HepG2 (cell line): ENCODE results near the gene YAP1. TPM values are rescaled to one million over a fixed set of nuclear protein-coding genes. Genes with fewer than 3 reads are reported as not detected.
A peak's percentile ranks its signal among the peaks of the same experiment; 100 is the strongest.

Experiments
- ATF7-NPFF ChIP-seq: sonication (generic); formaldehyde crosslinking; IDR thresholded peaks from 2 replicates; pipeline ENCODE4 v1.8.1; 2023; ENCODE audit warnings: mild to moderate bottlenecking, low read depth, missing genetic modification reagents, moderate library complexity
- CHD2 ChIP-seq: IDR thresholded peaks from 2 replicates; pipeline ENCODE4 v1.6.1; 2011; ENCODE audit warnings: low read depth, low read length, improper control_type of control experiment
- CREB1 ChIP-seq, 2 experiments: fragments of 450-650 bp in 1 of 2; IDR thresholded peaks; 2 replicates each; pipeline ENCODE4 v1.6.1; 2016 to 2017; ENCODE audit warnings: control low read depth in 1 of 2, mild to moderate bottlenecking in 1 of 2, missing compliant biosample characterization in 1 of 2, missing genetic modification characterization in 1 of 2
- GZF1 ChIP-seq: sonication (generic); formaldehyde crosslinking; IDR thresholded peaks from 2 replicates; pipeline ENCODE4 v1.5.1; 2020; ENCODE audit warnings: mild to moderate bottlenecking, missing genetic modification reagents
- HMGA1 ChIP-seq: sonication (generic); formaldehyde crosslinking; conservative IDR thresholded peaks from 2 replicates; pipeline ENCODE4 v1.4.0; 2020; ENCODE audit warnings: missing genetic modification reagents
- MATR3 ChIP-seq: sonication (generic); formaldehyde crosslinking; IDR thresholded peaks from 2 replicates; pipeline ENCODE4 v1.4.0; 2020; ENCODE audit warnings: missing genetic modification reagents
- MXI1 ChIP-seq: IDR thresholded peaks from 3 replicates; pipeline ENCODE4 v1.6.1; 2012; ENCODE audit warnings: low read depth, low read length, inconsistent platforms, borderline replicate concordance
- NCOA5 ChIP-seq: sonication (generic); formaldehyde crosslinking; IDR thresholded peaks from 2 replicates; pipeline ENCODE4 v1.4.0; 2020; ENCODE audit warnings: missing genetic modification reagents
- RBM22 ChIP-seq: fragments of 200-400 bp; formaldehyde crosslinking; optimal IDR thresholded peaks from 2 replicates; pipeline ENCODE3; 2017; ENCODE audit warnings: mild to moderate bottlenecking, low read length, moderate library complexity
- RFX3 ChIP-seq: IDR thresholded peaks from 2 replicates; pipeline ENCODE4 v1.6.1; 2016; ENCODE audit warnings: missing biosample characterization, missing genetic modification reagents
- SIN3A ChIP-seq: IDR thresholded peaks from 2 replicates; pipeline ENCODE4 v1.6.1; 2011; ENCODE audit warnings: low read depth, mild to moderate bottlenecking, control low read depth, low read length, borderline replicate concordance
- YEATS2 ChIP-seq: sonication (generic); formaldehyde crosslinking; IDR thresholded peaks from 2 replicates; pipeline ENCODE4 v1.4.0; 2020; ENCODE audit warnings: missing genetic modification reagents, borderline replicate concordance
- ZFP90 ChIP-seq: sonication (generic); formaldehyde crosslinking; IDR thresholded peaks from 2 replicates; pipeline ENCODE4 v1.8.0; 2022; ENCODE audit warnings: missing genetic modification reagents, mild to moderate bottlenecking, inconsistent platforms, borderline replicate concordance
- ZKSCAN1 ChIP-seq: fragments of 150-350 bp; IDR thresholded peaks from 2 replicates; pipeline ENCODE4 v1.6.1; 2014; ENCODE audit warnings: low read length
- ZMYM4 ChIP-seq: sonication (generic); formaldehyde crosslinking; IDR thresholded peaks from 2 replicates; pipeline ENCODE4 v1.8.1; 2023; ENCODE audit warnings: mild to moderate bottlenecking, missing genetic modification reagents
- ZNF234 ChIP-seq: sonication (generic); formaldehyde crosslinking; conservative IDR thresholded peaks from 2 replicates; pipeline ENCODE4 v1.5.1; 2020; ENCODE audit warnings: mild to moderate bottlenecking, missing genetic modification reagents
- ZNF263 ChIP-seq: sonication (generic); formaldehyde crosslinking; IDR thresholded peaks from 2 replicates; pipeline ENCODE4 v1.4.0; 2020; ENCODE audit warnings: missing genetic modification reagents
- ZNF33B ChIP-seq: sonication (generic); formaldehyde crosslinking; IDR thresholded peaks from 2 replicates; pipeline ENCODE4 v1.5.1; 2020; ENCODE audit warnings: mild to moderate bottlenecking, missing genetic modification reagents
- ZNF430 ChIP-seq: sonication (generic); formaldehyde crosslinking; IDR thresholded peaks from 2 replicates; pipeline ENCODE4 v1.9.0; 2021; ENCODE audit warnings: mild to moderate bottlenecking, missing genetic modification reagents
- ZNF629 ChIP-seq: sonication (generic); formaldehyde crosslinking; conservative IDR thresholded peaks from 2 replicates; pipeline ENCODE4 v1.5.0; 2020; ENCODE audit warnings: missing genetic modification reagents
- ZNF644 ChIP-seq: IDR thresholded peaks from 2 replicates; pipeline ENCODE4 v1.6.1; 2016; ENCODE audit warnings: low read depth
- ZNF720 ChIP-seq: sonication (generic); formaldehyde crosslinking; IDR thresholded peaks from 2 replicates; pipeline ENCODE4 v1.4.0; 2020; ENCODE audit warnings: missing genetic modification reagents
- polyA plus RNA-seq, 8 experiments: library from polyadenylated mRNA; depleted of rRNA in 3 of 8; stranded (reverse) in 7 of 8; unstranded in 1 of 8; fragments of >200 nt; fragmentation: Illumina TruSeq in 4 of 8; extraction: Trizol in 4 of 8; gene quantifications; 2 replicates each; pipeline versions ENCODE4 v1.2.1 to v1.2.3, GENCODE V29; 2011 to 2016; ENCODE audit warnings: low read depth in 4 of 8, missing spikeins in 1 of 8, mixed read lengths in 1 of 8; ENCODE audit not compliant: insufficient read depth in 1 of 8
- total RNA-seq, 5 experiments: library from RNA; depleted of rRNA; stranded (reverse); fragments of >200 nt; fragmentation: Illumina TruSeq; extraction: Trizol; gene quantifications; 2 replicates each; pipeline ENCODE4 v1.2.3, GENCODE V29; 2016; ENCODE audit warnings: low read depth in 1 of 5
- TF ChIP-seq, protein P1 (sequence below): IDR thresholded peaks from 2 replicates; pipeline ENCODE4 v1.6.1; 2016; ENCODE audit warnings: mild to moderate bottlenecking, missing biosample characterization, missing genetic modification reagents
- TF ChIP-seq, protein P2 (sequence below): sonication (generic); formaldehyde crosslinking; conservative IDR thresholded peaks from 2 replicates; pipeline ENCODE4 v1.4.0; 2020; ENCODE audit warnings: mild to moderate bottlenecking, missing genetic modification reagents, moderate library complexity
- TF ChIP-seq, protein P3 (sequence below): sonication (generic); formaldehyde crosslinking; IDR thresholded peaks from 2 replicates; pipeline ENCODE4 v1.8.1; 2023; ENCODE audit warnings: mild to moderate bottlenecking, missing genetic modification reagents
- TF ChIP-seq, protein P4 (sequence below): IDR thresholded peaks from 2 replicates; pipeline ENCODE4 v1.6.1; 2016; ENCODE audit warnings: low read depth, control low read depth

The YAP1 gene
- total and polyA plus RNA-seq, 2 of the 13 experiments (the other 11 are each of a cell fraction or from before 2014, with no cell fraction given) = 59.5 to 91.0 TPM

DNA sequence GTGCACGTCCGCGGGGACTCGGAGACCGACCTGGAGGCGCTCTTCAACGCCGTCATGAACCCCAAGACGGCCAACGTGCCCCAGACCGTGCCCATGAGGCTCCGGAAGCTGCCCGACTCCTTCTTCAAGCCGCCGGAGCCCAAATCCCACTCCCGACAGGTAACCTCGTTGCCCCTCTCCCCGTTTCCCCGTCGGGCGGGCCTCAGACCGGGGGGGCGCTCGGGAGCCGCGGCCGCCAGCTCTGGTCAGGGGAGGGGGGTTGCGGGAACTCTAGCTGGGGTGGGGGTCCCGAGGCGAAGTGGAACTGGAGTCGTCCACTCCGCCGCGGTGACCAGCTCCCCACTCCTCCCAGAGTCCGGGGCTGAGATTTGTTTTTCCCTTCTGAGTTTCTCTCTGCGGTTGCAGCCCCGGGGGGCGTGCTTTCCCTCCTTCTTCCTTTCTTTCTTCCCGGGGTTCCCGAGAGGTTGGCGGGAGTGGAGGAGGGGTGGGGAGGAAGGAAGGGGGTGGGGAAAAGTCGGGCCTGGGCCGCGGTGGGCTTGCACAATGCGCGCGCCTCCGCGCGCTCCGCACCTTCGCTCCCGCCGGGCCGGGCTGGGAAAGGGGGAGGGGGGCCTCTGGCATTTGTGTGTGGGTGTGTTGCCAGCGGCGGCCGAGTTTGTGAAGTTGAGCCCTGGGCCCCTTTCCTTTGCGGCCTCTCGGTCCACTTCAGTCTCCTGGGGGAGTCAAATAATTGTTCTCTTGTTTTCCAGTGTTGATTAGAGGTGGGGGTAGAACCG is 952 bp downstream of the YAP1 start (continued):
- TF ChIP-seq ZNF234 (CRISPR knock-in tag) (no peak), ATF7-NPFF (CRISPR knock-in tag) (no peak), HMGA1 (CRISPR knock-in tag) (no peak), YEATS2 (CRISPR knock-in tag) (0 out of 2 replicates have a peak, but pooled peaks have one; percentile 8), MXI1 (no peak; the same call in 2 of the 3 replicates), ZNF263 (peak; percentile 63), CREB1 (IDR thresholded peaks at IDR 0.05) (no peak), CREB1 (CRISPR knock-in tag; IDR thresholded peaks at IDR 0.05) (no peak), SIN3A (peak; percentile 15; the same call in 1 of the 2 replicates), RFX3 (CRISPR knock-in tag) (no peak), ZKSCAN1 (no peak), RBM22 (peak; percentile 48), ZNF430 (CRISPR knock-in tag) (peak; percentile 47; the same call in 1 of the 2 replicates), NCOA5 (CRISPR knock-in tag) (no peak), ZNF720 (CRISPR knock-in tag) (no peak), MATR3 (CRISPR knock-in tag) (no peak), ZNF644 (no peak), ZFP90 (CRISPR knock-in tag) (no peak), ZNF33B (no peak), CHD2 (0 out of 2 replicates have a peak, but pooled peaks have one; percentile 65), ZMYM4 (CRISPR knock-in tag) (peak; percentile 40), ZNF629 (CRISPR knock-in tag) (no peak), GZF1 (CRISPR knock-in tag) (no peak)
- TF ChIP-seq, protein P1, sequence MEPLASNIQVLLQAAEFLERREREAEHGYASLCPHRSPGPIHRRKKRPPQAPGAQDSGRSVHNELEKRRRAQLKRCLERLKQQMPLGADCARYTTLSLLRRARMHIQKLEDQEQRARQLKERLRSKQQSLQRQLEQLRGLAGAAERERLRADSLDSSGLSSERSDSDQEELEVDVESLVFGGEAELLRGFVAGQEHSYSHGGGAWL (CRISPR knock-in tag) = no peak
- TF ChIP-seq, protein P2, sequence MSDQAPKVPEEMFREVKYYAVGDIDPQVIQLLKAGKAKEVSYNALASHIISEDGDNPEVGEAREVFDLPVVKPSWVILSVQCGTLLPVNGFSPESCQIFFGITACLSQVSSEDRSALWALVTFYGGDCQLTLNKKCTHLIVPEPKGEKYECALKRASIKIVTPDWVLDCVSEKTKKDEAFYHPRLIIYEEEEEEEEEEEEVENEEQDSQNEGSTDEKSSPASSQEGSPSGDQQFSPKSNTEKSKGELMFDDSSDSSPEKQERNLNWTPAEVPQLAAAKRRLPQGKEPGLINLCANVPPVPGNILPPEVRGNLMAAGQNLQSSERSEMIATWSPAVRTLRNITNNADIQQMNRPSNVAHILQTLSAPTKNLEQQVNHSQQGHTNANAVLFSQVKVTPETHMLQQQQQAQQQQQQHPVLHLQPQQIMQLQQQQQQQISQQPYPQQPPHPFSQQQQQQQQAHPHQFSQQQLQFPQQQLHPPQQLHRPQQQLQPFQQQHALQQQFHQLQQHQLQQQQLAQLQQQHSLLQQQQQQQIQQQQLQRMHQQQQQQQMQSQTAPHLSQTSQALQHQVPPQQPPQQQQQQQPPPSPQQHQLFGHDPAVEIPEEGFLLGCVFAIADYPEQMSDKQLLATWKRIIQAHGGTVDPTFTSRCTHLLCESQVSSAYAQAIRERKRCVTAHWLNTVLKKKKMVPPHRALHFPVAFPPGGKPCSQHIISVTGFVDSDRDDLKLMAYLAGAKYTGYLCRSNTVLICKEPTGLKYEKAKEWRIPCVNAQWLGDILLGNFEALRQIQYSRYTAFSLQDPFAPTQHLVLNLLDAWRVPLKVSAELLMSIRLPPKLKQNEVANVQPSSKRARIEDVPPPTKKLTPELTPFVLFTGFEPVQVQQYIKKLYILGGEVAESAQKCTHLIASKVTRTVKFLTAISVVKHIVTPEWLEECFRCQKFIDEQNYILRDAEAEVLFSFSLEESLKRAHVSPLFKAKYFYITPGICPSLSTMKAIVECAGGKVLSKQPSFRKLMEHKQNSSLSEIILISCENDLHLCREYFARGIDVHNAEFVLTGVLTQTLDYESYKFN (CRISPR knock-in tag) = peak; percentile 86
- TF ChIP-seq, protein P3, sequence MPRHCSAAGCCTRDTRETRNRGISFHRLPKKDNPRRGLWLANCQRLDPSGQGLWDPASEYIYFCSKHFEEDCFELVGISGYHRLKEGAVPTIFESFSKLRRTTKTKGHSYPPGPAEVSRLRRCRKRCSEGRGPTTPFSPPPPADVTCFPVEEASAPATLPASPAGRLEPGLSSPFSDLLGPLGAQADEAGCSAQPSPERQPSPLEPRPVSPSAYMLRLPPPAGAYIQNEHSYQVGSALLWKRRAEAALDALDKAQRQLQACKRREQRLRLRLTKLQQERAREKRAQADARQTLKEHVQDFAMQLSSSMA (CRISPR knock-in tag) = 0 out of 2 replicates have a peak, but pooled peaks have one; percentile 63
- TF ChIP-seq, protein P4, sequence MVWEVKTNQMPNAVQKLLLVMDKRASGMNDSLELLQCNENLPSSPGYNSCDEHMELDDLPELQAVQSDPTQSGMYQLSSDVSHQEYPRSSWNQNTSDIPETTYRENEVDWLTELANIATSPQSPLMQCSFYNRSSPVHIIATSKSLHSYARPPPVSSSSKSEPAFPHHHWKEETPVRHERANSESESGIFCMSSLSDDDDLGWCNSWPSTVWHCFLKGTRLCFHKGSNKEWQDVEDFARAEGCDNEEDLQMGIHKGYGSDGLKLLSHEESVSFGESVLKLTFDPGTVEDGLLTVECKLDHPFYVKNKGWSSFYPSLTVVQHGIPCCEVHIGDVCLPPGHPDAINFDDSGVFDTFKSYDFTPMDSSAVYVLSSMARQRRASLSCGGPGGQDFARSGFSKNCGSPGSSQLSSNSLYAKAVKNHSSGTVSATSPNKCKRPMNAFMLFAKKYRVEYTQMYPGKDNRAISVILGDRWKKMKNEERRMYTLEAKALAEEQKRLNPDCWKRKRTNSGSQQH = 0 out of 2 replicates have a peak, but pooled peaks have one; percentile 24
